Natural killer cell (primary cell): ENCODE data around the gene SLC6A8. TPM values are rescaled to one million over a fixed set of nuclear protein-coding genes. Genes with fewer than 3 reads are reported as not detected.
"Not testable (repeated sequence)": the region's sequence is repeated elsewhere in the genome, so short reads cannot be mapped to it uniquely, and the experiment has no call there.

Experiments
- ATAC-seq, 3 donors: fragments of 150-1000 bp in 2 of 3; fragments of 200-7000 bp in 1 of 3; cut with Tn5 transposase; 1 replicate in 1 of 3; 2 replicates in 2 of 3; pipeline ENCODE4 v1.10.0; 2021; ENCODE audit warnings: mild to moderate bottlenecking in 2 of 3, moderate library complexity in 2 of 3
- DNase-seq, 2 donors: peaks; one replicate each; pipeline versions ENCODE4 v3.0.0 to v3.0.0-alpha.2; 2013 to 2021; ENCODE audit warnings: mixed read lengths in 1 of 2
- H3K27ac ChIP-seq: one replicate; pipeline ENCODE4 v1.5.1; 2013; ENCODE audit warnings: mild to moderate bottlenecking, low read length
- H3K27me3 ChIP-seq: one replicate; pipeline ENCODE4 v1.6.1; 2013; ENCODE audit warnings: low read length; ENCODE audit not compliant: control insufficient read depth, insufficient read depth
- H3K36me3 ChIP-seq: one replicate; pipeline ENCODE4 v1.6.1; 2013; ENCODE audit warnings: low read length; ENCODE audit not compliant: control insufficient read depth, insufficient read depth
- H3K4me1 ChIP-seq: one replicate; pipeline ENCODE4 v1.6.1; 2013; ENCODE audit warnings: low read length; ENCODE audit not compliant: control insufficient read depth, insufficient read depth
- H3K4me3 ChIP-seq: one replicate; pipeline ENCODE4 v1.5.1; 2013; ENCODE audit warnings: low read length
- H3K9me3 ChIP-seq: one replicate; pipeline ENCODE4 v1.6.1; 2013; ENCODE audit warnings: low read length; ENCODE audit not compliant: control insufficient read depth, insufficient read depth
- H3K27ac Mint-ChIP-seq, 2 donors: one replicate each; pipeline ENCODE4 v1.8.0; 2022; ENCODE audit warnings: mild to moderate bottlenecking in 2 of 2, mixed read lengths in 2 of 2, moderate library complexity in 1 of 2
- H3K27me3 Mint-ChIP-seq, 2 donors: one replicate each; pipeline ENCODE4 v1.8.0; 2022; ENCODE audit warnings: low read depth in 2 of 2, mixed read lengths in 2 of 2
- H3K36me3 Mint-ChIP-seq: one replicate; pipeline ENCODE4 v1.8.0; 2022; ENCODE audit warnings: mixed read lengths
- H3K4me1 Mint-ChIP-seq, 2 donors: one replicate each; pipeline ENCODE4 v1.8.0; 2022; ENCODE audit warnings: mixed read lengths in 2 of 2
- H3K4me3 Mint-ChIP-seq: one replicate; pipeline ENCODE4 v1.8.0; 2022; ENCODE audit warnings: mild to moderate bottlenecking, moderate library complexity, mixed read lengths
- H3K9me3 Mint-ChIP-seq, 2 donors: one replicate each; pipeline ENCODE4 v1.8.0; 2022; ENCODE audit warnings: mixed read lengths in 2 of 2
- CTCF ChIP-seq: fragments of 200-600 bp; IDR thresholded peaks from one replicate; pipeline ENCODE4 v1.8.0; 2022; ENCODE audit warnings: antibody characterized with exemption
- WGBS: methylation state at CpG from one replicate; pipeline ENCODE4 v1.1.7; 2013; ENCODE audit warnings: missing lambda C conversion rate; ENCODE audit not compliant: insufficient coverage; 5-methylcytosine and 5-hydroxymethylcytosine counted together
- intact Hi-C: fragments of 100-400 bp; cut with micrococcal nuclease; formaldehyde crosslinking; loops from one replicate; pipeline ENCODE4 v1.14.2; 2022
- total RNA-seq, 4 donors: library from RNA; stranded (reverse); fragments of 120-200 nt in 1 of 4; gene quantifications; one replicate each; pipeline versions ENCODE4 v1.2.3 to v1.2.4, GENCODE V29; 2013 to 2022

The SLC6A8 gene
- total RNA-seq, 3 donors from 2014 or later (not counting 1 experiment from before 2014, with no cell fraction given), result 0.77 to 2.5 (median 1.4) TPM

- Histone ChIP-seq H3K9me3 (no peaks in the 10 kb centered on the region), H3K27ac (no peak overlapping the region), H3K4me1 (no peaks in the 10 kb centered on the region), H3K27me3 (peaks cover 4% of the 10 kb centered on the region), H3K4me3 (no peak overlapping the region), H3K36me3 (no peaks in the 10 kb centered on the region)
- Mint-ChIP-seq H3K4me1 (peaks cover 4 to 6% of the 10 kb centered on the region in 2 donors), H3K36me3 (no peaks in the 10 kb centered on the region), H3K9me3 (no peaks in the 10 kb centered on the region), H3K27ac (no peak overlapping the region), H3K27me3 (peaks cover 15 to 24% of the 10 kb centered on the region in 2 donors), H3K4me3 (no peak overlapping the region)
- intact Hi-C loops, result no loop called here
- no peak for ATAC-seq
- DNase-seq, result no peak
- TF ChIP-seq CTCF, result no peak
- 78% methylated on average over 27 of the region's 27 CpGs for WGBS
These were observed 13.4 kb upstream of the SLC6A8 start for GRCh38 chrX:153674219-153674851.

- H3K27ac Mint-ChIP-seq, result no peak overlapping the region
These were observed 6.6 kb upstream of the SLC6A8 start for GRCh38 chrX:153681175-153681574.

GRCh38 chrX:153683486-153683885, 4.2 kb upstream of the SLC6A8 start:
- H3K9me3 Mint-ChIP-seq, H3K9me3 ChIP-seq, H3K4me3 ChIP-seq, intact Hi-C loops, H3K27ac Mint-ChIP-seq, H3K4me3 Mint-ChIP-seq, DNase-seq, H3K36me3 ChIP-seq, H3K4me1 Mint-ChIP-seq, ATAC-seq, H3K27me3 Mint-ChIP-seq, H3K36me3 Mint-ChIP-seq, H3K4me1 ChIP-seq, H3K27me3 ChIP-seq, H3K27ac ChIP-seq: not testable (repeated sequence)
- WGBS, result 97% methylated on average over 7 of the region's 8 CpGs

More at GRCh38 chrX:153681175-153681574, 6.6 kb upstream of the SLC6A8 start:
- peaks cover 2 to 8% of the 10 kb centered on the region in 2 donors for H3K27me3 Mint-ChIP-seq
- no peak for ATAC-seq
- no peaks in the 10 kb centered on the region for H3K36me3 ChIP-seq
- no peaks in the 10 kb centered on the region for H3K4me1 Mint-ChIP-seq
- H3K27me3 ChIP-seq, result no peaks in the 10 kb centered on the region
- no peak for DNase-seq
- H3K4me1 ChIP-seq, result no peaks in the 10 kb centered on the region
- no peak for TF ChIP-seq CTCF
- H3K4me3 ChIP-seq, result no peak overlapping the region
- H3K36me3 Mint-ChIP-seq, result no peaks in the 10 kb centered on the region
- H3K4me3 Mint-ChIP-seq, result no peak overlapping the region
- 82% methylated on average over 10 of the region's 12 CpGs for WGBS
- no peaks in the 10 kb centered on the region for H3K9me3 Mint-ChIP-seq
- no peaks in the 10 kb centered on the region for H3K9me3 ChIP-seq
- H3K27ac ChIP-seq, result no peak overlapping the region
- intact Hi-C loops, result no loop called here

GRCh38 chrX:153684467-153685155, 3.1 kb upstream of the SLC6A8 start:
- H3K27me3 ChIP-seq, result no peaks in the 10 kb centered on the region
- WGBS, result 52% methylated on average over 15 of the region's 21 CpGs
- H3K4me3 ChIP-seq, result no peak overlapping the region
- no peak for TF ChIP-seq CTCF
- no peaks in the 10 kb centered on the region for H3K9me3 ChIP-seq
- Mint-ChIP-seq H3K27me3 (peaks cover 8% of the 10 kb centered on the region in 2 donors), H3K9me3 (no peaks in the 10 kb centered on the region), H3K4me1 (no peaks in the 10 kb centered on the region), H3K27ac (no peak overlapping the region), H3K4me3 (no peak overlapping the region), H3K36me3 (no peaks in the 10 kb centered on the region)
- no peak overlapping the region for H3K27ac ChIP-seq
- peaks cover 7% of the 10 kb centered on the region for H3K4me1 ChIP-seq
- intact Hi-C loops, result no loop called here
- no peak for ATAC-seq
- H3K36me3 ChIP-seq, result no peaks in the 10 kb centered on the region
- DNase-seq, result no peak
